Pons (tissue), 1 donor: ENCODE results near the gene THOP1.

ENCODE experiments used
- DNase-seq: peaks from one replicate; pipeline ENCODE4 v3.0.0-alpha.2; 2016; ENCODE audit warnings: low spot score

The THOP1 gene

GRCh38 chr19:2785244-2785997 is at the start of gene THOP1:
TSS of gene THOP1 (plus strand) at chr19:2785503. CDS start at chr19:2785663, 160 bp downstream.
- DNase-seq = peak; percentile 98

- no peak for DNase-seq
Measured at GRCh38 chr19:2736550-2737190, 48.6 kb upstream of the THOP1 start.

- peak; percentile 98 for DNase-seq
Measured at GRCh38 chr19:2739602-2740313, 45.5 kb upstream of the THOP1 start, which contains the start of gene SLC39A3. TSS of gene SLC39A3 (minus strand) at chr19:2740017. CDS start at chr19:2737257, 2,760 bp downstream.

- DNase-seq = no peak
Measured at GRCh38 chr19:2740314-2740656, 45.0 kb upstream of the THOP1 start.

GRCh38 chr19:2743099-2743498 is 42.2 kb upstream of the THOP1 start:
- no peak for DNase-seq

GRCh38 chr19:2744113-2744512 is 41.2 kb upstream of the THOP1 start:
- DNase-seq = no peak

GRCh38 chr19:2747349-2747748 is 38.0 kb upstream of the THOP1 start:
- DNase-seq = no peak

- DNase-seq = peak; percentile 54
Measured at GRCh38 chr19:2750808-2751437, 34.4 kb upstream of the THOP1 start.

- DNase-seq = no peak
Measured at GRCh38 chr19:2751438-2751830, 33.9 kb upstream of the THOP1 start.

GRCh38 chr19:2754659-2755447 is 30.4 kb upstream of the THOP1 start:
- DNase-seq = no peak

GRCh38 chr19:2755448-2755705 is 29.9 kb upstream of the THOP1 start:
- DNase-seq = no peak

- no peak for DNase-seq
Measured at GRCh38 chr19:2755811-2756210, 29.5 kb upstream of the THOP1 start.

GRCh38 chr19:2756477-2756876 is 28.8 kb upstream of the THOP1 start:
- DNase-seq = no peak

GRCh38 chr19:2756921-2757881 is 28.1 kb upstream of the THOP1 start:
- DNase-seq = no peak

- no peak for DNase-seq
Measured at GRCh38 chr19:2758601-2759313, 26.5 kb upstream of the THOP1 start.

GRCh38 chr19:2759362-2759761 is 25.9 kb upstream of the THOP1 start:
- no peak for DNase-seq

- DNase-seq = no peak
Measured at GRCh38 chr19:2759965-2760364, 25.3 kb upstream of the THOP1 start.

GRCh38 chr19:2761309-2761677 is 24.0 kb upstream of the THOP1 start:
- no peak for DNase-seq

GRCh38 chr19:2761876-2762782 is 23.2 kb upstream of the THOP1 start:
- DNase-seq = no peak
